ENCODE results near the gene COX6A2.

Gene COX6A2

GRCh38 chr16:31428279-31428597, at the start of gene COX6A2:
TSS of gene COX6A2 (minus strand) at chr16:31428360. CDS start at chr16:31428325, 35 bp downstream.
- DNase-seq = no peak

- DNase-seq = peak; percentile 70
These were observed 49.4 kb upstream of the COX6A2 start for GRCh38 chr16:31477220-31478216.

DNA sequence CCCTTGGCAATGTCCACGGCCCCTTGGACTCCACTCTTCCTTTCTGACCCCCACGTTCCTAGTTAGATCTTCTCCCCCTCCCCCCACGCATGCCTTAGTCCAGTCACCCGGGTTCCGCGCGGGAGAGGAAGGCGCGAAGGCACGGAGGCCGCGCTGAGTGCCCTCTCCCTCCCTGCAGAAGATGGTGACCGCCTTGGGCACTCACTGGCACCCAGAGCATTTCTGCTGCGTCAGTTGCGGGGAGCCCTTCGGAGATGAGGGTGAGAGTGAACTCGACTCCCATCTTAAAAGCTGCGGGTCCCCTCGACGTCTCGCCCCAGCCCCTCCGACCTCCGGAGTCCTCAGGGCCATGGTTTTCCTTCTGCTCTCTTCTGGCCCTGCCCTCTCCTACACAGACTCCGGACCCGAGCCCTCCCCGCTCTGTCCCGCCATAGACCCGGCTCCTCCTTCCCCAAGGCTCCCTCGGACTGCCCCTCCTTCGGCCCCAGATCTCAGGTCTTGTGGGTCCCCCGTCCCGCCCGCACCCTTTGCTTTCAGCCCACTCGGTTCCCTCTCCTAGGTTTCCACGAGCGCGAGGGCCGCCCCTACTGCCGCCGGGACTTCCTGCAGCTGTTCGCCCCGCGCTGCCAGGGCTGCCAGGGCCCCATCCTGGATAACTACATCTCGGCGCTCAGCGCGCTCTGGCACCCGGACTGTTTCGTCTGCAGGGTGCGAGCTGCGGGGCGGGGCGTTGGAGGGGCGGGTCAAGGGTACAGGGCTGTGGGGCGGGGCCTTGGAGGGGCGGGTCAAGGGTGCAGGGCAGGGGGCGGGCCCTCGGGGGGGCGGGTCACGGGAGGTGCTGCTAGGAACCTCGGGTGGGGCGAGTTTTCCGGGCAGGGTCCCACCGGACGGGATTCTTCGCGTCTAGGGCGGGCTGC, 48.4 kb upstream of the COX6A2 start:
- peak; percentile 85 for DNase-seq

GRCh38 chr16:31475946-31476302, 47.8 kb upstream of the COX6A2 start:
- DNase-seq = peak; percentile 54

- DNase-seq = no peak
These were observed 46.9 kb upstream of the COX6A2 start for GRCh38 chr16:31474773-31475738.

GRCh38 chr16:31474173-31474714, 46.1 kb upstream of the COX6A2 start:
- DNase-seq = peak; percentile 60

DNA sequence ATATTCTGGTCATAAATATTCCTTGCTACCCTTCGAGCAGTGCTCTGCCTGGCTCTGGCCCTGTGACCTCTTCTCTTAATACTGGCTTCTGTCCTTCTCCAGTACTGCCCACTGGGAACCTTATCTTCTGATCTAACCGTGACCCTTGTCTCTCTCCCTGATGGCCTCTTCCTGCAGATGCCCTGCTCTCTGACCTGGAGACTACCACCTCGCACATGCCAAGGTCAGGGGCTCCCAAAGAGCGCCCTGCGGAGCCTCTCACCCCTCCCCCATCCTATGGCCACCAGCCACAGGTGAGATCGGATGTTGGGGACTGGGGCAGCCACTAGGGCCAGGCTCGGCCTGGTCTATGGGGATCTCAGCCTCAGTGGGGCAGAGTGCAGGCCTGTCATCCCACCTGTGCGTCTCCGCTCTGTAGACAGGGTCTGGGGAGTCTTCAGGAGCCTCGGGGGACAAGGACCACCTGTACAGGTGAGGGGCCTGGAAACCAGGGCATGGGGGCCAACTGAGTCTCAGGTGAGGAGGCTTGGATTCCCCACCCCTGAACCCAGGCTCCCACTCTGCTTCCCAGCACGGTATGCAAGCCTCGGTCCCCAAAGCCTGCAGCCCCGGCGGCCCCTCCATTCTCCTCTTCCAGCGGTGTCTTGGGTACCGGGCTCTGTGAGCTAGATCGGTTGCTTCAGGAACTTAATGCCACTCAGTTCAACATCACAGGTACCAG, 45.3 kb upstream of the COX6A2 start:
- DNase-seq = no peak

GRCh38 chr16:31472709-31473203, 44.6 kb upstream of the COX6A2 start:
- DNase-seq = peak; percentile 91

GRCh38 chr16:31471875-31472708, 43.9 kb upstream of the COX6A2 start, which contains the start of gene TGFB1I1:
TSS of gene TGFB1I1 (plus strand) at chr16:31472152. CDS start at chr16:31472189, 37 bp downstream.
- DNase-seq = no peak

- DNase-seq = no peak
These were observed 43.2 kb upstream of the COX6A2 start for GRCh38 chr16:31471241-31471874.

- DNase-seq = no peak
These were observed 42.5 kb upstream of the COX6A2 start for GRCh38 chr16:31470615-31471014.

GRCh38 chr16:31467858-31468257, 39.7 kb upstream of the COX6A2 start:
- DNase-seq = no peak

DNA sequence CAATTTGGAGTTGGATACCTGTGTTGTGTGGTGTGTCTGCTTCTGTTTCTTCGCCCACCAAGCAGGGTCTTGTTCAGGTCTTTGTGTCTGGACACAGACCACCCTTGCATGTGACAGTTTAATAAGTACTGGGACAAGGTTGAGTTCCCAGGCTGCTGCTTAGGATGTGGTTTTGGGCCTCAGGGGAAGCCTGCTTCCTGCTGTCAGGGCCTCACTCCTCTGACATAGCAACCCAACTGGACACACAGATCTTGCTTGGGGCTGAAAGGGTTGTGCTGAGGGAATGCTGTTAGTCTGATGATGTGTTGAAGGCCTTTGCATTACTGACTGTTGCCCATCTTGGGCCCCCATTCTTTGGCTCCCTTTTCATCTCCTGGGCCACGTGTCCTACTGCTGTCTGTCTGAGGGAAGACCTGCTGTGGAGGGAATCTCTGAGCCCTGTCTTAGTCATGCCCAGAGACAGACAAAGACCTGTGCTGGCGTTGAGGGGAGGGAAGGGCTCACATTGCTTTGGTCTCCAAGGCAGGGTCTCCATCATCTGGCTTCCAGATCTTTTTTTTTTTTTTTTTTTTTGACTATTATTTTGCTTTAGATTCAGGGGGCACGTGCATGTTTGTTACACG, 39.1 kb upstream of the COX6A2 start:
- no peak for DNase-seq

GRCh38 chr16:31466381-31466841, 38.3 kb upstream of the COX6A2 start:
- DNase-seq = no peak

DNA sequence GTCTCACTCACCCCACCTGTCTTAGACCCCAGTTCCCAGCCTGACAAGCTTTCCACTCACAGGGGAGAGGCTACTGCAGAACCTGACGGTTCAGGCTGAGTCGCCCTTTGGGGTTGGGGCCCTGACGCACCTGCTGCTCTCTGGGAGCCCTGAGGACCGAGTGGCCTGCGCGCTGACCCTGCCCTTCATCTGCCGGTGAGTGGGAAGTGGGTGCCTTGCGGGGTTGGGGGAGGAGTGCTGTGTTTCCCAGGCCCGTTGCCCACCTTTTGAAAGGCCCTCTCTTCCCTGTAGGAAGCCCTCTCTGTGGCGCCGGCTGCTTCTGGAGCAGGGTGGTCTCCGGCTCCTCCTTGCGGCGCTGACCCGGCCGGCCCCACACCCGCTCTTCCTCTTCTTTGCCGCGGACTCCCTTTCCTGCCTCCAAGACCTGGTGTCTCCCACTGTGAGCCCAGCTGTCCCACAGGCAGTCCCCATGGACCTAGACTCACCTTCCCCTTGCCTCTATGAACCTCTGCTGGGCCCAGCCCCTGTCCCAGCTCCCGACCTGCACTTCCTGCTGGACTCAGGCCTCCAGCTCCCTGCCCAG, 37.7 kb upstream of the COX6A2 start:
- DNase-seq = no peak

DNA sequence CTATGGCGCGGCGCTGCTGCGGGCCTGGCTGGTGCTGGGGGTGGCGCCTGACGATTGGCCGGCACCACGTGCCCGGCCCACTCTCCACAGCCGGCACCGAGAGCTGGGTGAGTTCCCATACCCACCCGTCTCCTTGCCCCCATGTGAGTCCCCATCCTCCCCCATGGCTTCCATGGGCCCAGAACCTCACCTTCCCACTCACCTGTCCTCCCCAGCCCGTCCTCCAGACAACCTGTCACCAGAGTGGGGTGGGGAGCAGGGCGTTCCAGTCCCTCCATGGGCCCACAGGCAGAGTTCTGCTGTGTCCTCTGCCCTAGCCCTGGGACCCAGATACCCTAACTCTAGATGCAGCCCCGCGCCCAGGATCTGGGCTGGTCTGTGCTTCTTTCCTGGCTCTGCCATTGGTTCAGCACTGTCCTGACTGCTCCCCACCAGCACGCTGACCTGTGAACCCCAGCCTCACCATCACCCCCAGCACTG, 36.7 kb upstream of the COX6A2 start:
- no peak for DNase-seq

DNA sequence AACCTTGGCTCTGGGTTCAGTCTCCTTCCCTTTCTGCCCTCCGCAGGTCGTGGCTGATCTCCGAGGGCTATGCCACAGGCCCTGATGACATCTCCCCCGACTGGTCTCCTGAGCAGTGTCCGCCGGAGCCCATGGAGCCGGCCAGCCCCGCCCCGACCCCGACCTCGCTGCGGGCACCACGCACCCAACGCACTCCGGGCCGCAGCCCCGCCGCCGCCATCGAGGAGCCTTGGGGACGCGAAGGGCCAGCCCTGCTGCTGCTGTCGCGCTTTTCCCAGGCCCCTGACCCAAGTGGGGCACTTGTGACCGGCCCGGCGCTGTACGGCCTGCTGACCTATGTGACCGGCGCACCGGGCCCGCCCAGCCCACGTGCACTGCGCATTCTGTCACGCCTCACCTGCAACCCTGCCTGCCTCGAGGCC, 36.2 kb upstream of the COX6A2 start:
- DNase-seq = no peak

Data from hematopoietic multipotent progenitor cell treated with erythropoietin and hydrocortisone succinate and interleukin-3 and kit ligand, for 8 days (in vitro differentiated cells).